Activated gamma-delta T cell (primary cell): Measurements from ENCODE around the gene COMMD9.
"Not testable (repeated sequence)": the region's sequence is repeated elsewhere in the genome, so short reads cannot be mapped to it uniquely, and the experiment has no call there.

ENCODE experiments used
- DNase-seq: peaks from one replicate; lab custom pipeline; 2025; lab: John Stamatoyannopoulos, UW
- total RNA-seq, 2 donors: gene quantifications; one replicate each; lab custom pipeline; 2026; lab: John Stamatoyannopoulos, UW

The COMMD9 gene
- total RNA-seq: 39.4 to 39.5 reads per million in 2 donors

GRCh38 chr11:36289226-36289852 lies at the start of gene COMMD9:
COMMD9 (minus strand) TSS chr11:36289424; CDS start chr11:36289412, 12 bp downstream.
- peak; percentile 82 for DNase-seq

DNA sequence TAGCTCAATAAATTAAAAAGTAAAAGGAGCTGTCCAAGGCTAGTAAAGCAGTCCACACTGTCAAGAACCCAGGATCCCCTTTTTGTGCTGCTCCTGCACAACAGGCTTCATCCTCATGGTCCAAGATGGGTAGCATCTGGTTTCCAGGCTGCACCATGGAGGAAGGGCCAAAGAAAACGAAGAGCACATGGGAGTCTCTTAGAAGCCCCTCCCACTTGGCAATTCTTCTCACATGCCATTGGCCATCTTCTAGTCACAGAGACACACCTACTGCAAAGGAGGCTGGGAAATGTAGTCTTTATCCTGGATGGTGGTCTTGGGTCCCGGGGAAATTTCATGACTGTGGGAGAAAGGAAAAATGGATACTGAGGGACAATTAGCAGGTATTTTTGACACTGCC lies 44.7 kb upstream of the COMMD9 start:
- DNase-seq: no peak

DNA sequence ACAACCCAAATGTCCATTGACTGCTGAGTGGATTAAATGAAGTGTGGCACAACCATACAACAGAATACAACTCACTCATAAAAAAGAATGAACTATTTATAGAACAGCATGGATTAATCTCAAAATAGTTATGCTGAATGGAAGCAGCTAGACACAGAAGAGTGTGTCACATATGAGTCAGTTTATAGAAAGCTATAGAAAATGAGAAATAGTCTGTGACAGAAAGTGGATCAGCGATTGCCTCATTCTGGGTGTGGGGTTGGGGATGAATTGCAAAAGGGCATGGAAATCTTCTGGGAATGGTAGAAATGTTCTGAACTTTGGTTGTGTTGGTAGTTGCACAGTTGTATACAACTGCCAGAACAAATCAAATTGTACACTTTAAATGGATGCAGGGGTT lies 44.2 kb upstream of the COMMD9 start:
- DNase-seq: no peak

GRCh38 chr11:36330411-36330810 lies 41.2 kb upstream of the COMMD9 start:
- no peak for DNase-seq

- DNase-seq: no peak
These were observed 39.9 kb upstream of the COMMD9 start for GRCh38 chr11:36328966-36329673.

DNA sequence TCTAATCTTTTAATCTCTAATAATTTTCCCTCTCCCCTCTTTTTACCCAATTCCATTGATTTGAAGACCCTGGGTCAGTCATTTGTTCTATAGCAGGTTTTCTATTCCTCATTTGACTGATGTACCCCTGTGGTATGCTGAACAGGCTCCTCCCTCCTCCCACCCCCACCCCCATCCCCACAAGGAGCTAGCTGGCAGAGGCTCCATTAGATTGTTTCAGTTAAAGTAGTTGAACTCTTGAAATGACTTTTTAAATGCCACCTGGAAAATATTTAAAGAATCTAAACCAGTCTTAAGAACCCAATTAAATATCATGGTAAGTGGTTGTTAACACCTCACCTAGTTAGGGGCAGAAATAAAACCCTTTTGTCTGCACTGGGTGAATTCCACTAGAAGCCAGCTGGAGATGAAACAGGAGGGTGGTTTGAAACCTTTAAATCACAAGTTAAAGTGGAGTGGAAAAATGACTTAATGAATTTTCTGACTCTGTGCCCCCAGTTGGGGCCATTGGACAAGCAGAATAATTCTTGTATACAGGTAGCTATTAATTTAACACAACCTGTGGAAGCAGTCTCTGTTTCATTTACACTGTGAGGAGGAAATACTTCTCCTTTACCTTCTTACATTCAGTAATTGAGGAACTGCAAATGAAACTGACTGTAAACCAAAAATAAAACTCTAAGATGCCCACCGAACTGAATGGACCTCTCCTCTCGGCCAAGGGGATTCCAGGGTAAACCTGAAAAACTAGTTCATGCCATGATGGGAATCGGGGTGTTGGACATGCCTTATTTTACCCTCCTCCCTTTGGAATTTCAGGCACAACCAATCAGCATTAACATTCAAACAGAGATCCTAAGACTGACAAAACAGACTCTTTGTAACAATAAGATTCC lies 37.5 kb upstream of the COMMD9 start:
- DNase-seq: no peak

DNA sequence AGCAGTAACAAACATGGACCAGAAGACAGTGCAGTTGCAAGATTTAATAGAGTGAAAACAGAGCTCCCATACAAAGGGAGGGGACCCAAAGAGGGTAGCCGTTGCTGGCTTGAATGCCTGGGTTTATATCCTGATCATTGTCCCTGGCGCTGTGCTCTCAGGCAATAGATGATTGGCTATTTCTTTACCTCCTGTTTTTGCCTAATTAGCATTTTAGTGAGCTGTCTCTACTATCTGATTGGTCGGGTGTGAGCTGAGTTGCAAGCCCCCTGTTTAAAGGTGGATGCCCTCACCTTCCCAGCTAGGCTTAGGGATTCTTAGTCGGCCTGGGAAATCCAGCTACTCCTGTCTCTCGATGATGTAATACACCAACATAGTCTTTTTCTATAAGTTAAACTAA lies 36.2 kb upstream of the COMMD9 start:
- not testable (repeated sequence) for DNase-seq

GRCh38 chr11:36324956-36325355 lies 35.7 kb upstream of the COMMD9 start:
- DNase-seq: not testable (repeated sequence)

DNA sequence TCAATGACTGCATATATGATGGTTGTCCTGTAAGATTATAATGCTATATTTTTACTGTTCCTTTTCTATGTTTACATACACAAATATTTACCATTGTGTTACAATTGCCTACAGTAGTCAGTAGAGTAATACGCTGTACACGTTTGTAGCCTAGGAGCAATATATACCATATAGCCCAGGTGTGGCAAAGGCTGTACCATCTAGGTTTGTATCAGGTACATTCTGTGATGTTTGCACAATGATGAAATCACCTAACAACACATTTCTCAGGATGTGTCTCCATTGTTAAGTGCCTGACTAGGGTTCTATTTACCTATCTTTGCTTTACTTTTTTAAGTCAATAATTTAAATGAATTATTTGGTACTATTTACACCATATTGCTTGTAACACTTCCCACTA lies 28.8 kb upstream of the COMMD9 start:
- no peak for DNase-seq

GRCh38 chr11:36316049-36316448 lies 26.8 kb upstream of the COMMD9 start:
- DNase-seq: no peak

DNA sequence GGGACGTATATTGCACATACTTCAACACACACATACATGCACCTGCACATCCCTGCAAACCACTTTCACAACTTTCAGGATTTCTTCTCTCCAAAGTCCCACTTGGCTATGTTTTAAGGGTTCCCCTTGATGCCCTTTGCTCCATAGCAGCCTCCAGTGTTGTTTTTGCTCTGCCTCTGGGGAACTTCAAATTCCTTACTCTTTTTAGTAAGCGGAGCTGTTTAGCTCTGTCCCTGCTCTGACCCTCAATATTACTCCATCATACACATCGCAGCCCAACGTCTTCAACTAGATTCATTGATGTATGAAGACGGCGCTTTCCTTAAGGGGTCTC lies 25.2 kb upstream of the COMMD9 start:
- DNase-seq: no peak

DNA sequence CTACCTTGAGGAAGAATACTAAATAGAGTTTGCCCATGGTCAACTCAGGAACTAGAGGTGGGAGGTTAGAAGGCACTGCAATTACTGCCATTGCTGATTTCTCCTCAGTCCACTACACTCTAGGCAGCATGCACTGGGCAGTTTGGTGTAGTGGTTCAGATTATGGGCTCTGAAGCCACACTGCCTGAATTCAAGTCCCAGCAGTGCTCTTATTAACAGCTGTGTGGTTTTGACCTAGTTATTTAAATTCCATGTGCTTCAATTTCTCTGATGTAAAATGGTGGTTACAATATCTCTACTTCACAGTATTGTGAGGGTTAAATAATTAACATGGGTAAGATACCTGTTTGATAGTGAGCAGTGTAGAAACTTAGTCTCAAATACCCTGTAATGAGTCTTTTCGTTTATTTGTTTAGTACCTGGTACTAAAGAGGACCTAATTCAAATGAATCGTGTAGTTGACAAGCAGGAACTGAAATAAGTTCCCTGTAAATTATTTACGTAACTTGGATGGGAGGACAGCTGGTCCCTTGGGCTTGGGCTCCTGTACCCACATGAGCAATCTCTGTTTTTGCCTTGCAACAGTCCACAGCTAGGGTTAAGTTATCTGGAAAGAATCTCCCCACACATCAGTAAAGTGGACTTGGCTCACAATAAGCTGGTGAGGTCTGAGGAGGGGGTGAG lies 24.7 kb upstream of the COMMD9 start:
- no peak for DNase-seq

- no peak for DNase-seq
These were observed 23.6 kb upstream of the COMMD9 start for GRCh38 chr11:36312611-36313472.

DNA sequence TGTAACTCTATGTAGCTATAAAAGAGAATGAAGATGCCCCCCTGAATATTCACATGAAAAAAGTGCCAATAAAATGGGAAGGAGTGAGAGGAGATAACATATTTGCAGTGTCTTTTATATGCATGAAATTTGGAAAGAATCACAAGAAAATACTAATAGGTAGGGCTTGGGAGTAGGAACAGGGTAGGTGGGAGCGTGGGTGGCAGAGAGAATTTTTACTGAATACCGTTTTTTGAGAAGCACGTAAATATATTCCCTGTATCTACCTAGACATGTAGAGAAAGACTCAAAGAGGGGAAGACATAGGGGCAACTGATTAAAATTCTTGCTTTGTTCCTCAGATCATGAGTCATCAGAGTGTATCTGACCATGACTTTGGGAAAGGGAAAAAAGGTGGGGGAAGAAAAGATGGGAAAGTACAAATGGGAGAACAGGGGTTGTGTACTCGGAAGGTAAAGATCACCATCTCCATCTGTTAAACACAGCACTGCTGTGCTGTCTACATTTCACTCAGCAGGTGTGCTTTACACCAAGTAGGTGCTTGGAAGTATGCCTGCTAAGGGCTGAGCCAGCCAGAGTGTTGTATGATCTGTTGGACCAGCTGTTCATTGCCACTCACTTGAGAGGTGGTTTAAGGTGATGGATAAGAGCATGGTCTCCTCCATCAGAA lies 22.8 kb upstream of the COMMD9 start:
- no peak for DNase-seq

DNA sequence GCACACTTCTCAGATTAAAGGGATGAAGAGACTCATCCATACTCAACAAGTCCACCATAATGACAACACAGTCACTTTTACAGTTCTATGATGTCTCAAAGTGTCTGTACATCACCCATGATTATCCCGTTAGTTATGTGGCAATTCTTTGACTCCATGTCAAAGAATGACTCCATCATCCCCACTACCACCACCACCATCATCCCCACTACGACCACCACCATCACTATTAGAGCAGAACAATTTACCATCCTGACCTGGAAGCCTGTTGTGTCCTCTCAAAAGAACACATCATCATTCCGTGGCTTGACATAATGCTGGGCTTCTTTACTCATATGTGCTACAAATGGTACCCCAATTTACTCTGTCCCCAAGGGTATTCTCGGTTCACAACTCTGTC lies 20.6 kb upstream of the COMMD9 start:
- no peak for DNase-seq

- no peak for DNase-seq
These were observed 19.4 kb upstream of the COMMD9 start for GRCh38 chr11:36308577-36308976.

GRCh38 chr11:36306888-36307287 lies 17.7 kb upstream of the COMMD9 start:
- no peak for DNase-seq

GRCh38 chr11:36305047-36305446 lies 15.8 kb upstream of the COMMD9 start:
- no peak for DNase-seq

DNA sequence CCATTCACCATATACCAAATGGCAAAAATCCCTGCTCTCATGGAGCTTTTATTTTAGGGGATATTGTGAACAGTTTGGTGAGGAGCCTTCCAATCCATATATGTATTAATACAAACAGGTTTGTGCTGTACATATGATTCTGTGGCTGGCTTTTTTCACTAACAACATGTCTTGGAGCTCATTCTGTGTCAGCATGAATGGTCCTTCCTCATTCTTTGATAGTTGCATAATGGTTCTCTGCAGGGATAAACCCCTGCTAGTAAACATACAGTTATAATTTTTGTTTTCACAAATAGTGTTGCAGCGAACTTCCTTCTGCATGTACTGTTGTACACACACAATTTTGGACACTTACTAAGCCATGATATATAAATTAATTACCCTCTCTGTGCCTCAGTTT lies 15.1 kb upstream of the COMMD9 start:
- DNase-seq: no peak

DNA sequence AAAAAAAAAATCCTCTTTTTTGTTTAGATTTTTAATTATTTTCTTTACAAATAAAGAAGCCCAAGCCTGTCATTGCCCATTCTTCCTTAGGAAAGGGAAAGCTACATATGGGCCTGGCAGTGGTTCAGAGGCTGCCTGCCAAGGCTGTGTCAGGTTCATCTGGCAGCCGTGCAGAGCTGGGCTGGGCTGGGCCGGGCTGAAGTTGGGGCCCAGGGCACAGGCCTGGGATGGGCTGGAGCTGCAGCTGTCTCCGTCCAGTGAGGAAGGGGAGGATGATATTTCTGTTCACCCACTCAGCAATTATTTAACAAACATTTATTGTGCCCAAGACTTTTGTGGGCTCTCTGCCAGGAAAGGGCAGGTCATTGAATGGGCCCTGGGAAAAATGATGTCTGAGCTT lies 11.4 kb upstream of the COMMD9 start:
- no peak for DNase-seq
